H1 (cell line): ENCODE measurements around the gene KRTAP10-5. TPM values are rescaled to one million over a fixed set of nuclear protein-coding genes. Genes with fewer than 3 reads are reported as not detected.

Source experiments
- BRCA1 ChIP-seq: IDR thresholded peaks from 2 replicates; pipeline ENCODE4 v1.6.1; 2012; ENCODE audit warnings: low read depth, low read length, improper control_type of control experiment
- CBX8 ChIP-seq: fragments of 300-800, 300-1000 bp; sonication (generic); IDR thresholded peaks from 2 replicates; pipeline ENCODE4 v1.7.1; 2016; ENCODE audit warnings: low read depth, low read length, borderline replicate concordance
- CTBP2 ChIP-seq: IDR thresholded peaks from 2 replicates; pipeline ENCODE4 v1.7.0; 2011; ENCODE audit warnings: borderline replicate concordance, mild to moderate bottlenecking, moderate library complexity, mixed read lengths, low read length; ENCODE audit not compliant: insufficient read depth, insufficient read length
- GABPA ChIP-seq: IDR thresholded peaks from 2 replicates; pipeline ENCODE4 v1.6.1; 2011; ENCODE audit warnings: mild to moderate bottlenecking, low read length, moderate library complexity, borderline replicate concordance; ENCODE audit not compliant: insufficient read depth
- NRF1 ChIP-seq: IDR thresholded peaks from 2 replicates; pipeline ENCODE4 v1.6.1; 2011; ENCODE audit warnings: mild to moderate bottlenecking, low read depth, low read length, improper control_type of control experiment
- SP4 ChIP-seq: IDR thresholded peaks from 2 replicates; pipeline ENCODE4 v1.6.1; 2012; ENCODE audit warnings: low read length, inconsistent platforms
- polyA plus RNA-seq, 7 experiments: library from polyadenylated mRNA; depleted of rRNA in 3 of 7; stranded (reverse) in 5 of 7; unstranded in 2 of 7; fragments of >200 nt in 5 of 7; fragments of 200-250 nt in 2 of 7; gene quantifications; 1 replicate in 5 of 7; 2 replicates in 1 of 7; 4 replicates in 1 of 7; pipeline versions ENCODE4 v1.2.1 to v1.2.3, GENCODE V29; 2011 to 2013; ENCODE audit warnings: missing spikeins in 2 of 7, mixed read lengths in 2 of 7
- total RNA-seq: library from RNA; stranded (reverse); fragmentation: NEBNext Ultra II Directional; extraction: Animal tissue kit (Norgen Biotek cat#: 25700); gene quantifications from 2 replicates; pipeline ENCODE4 v1.2.1, GENCODE V29; 2021
- TF ChIP-seq, protein P1 (sequence below): IDR thresholded peaks from 2 replicates; pipeline ENCODE4 v1.6.1; 2011; ENCODE audit warnings: low read length, improper control_type of control experiment

KRTAP10-5 gene
- total and polyA plus RNA-seq, 2 of the 8 experiments (the other 6 are each of a cell fraction or from before 2014, with no cell fraction given) = 0.09 TPM; not detected in 1

GRCh38 chr21:44572959-44573583 lies 7.3 kb downstream of the KRTAP10-5 start (continued):
- TF ChIP-seq, protein P1, sequence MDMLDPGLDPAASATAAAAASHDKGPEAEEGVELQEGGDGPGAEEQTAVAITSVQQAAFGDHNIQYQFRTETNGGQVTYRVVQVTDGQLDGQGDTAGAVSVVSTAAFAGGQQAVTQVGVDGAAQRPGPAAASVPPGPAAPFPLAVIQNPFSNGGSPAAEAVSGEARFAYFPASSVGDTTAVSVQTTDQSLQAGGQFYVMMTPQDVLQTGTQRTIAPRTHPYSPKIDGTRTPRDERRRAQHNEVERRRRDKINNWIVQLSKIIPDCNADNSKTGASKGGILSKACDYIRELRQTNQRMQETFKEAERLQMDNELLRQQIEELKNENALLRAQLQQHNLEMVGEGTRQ = no peak
- TF ChIP-seq SP4 (no peak), CTBP2 (no peak), NRF1 (no peak), GABPA (no peak), CBX8 (no peak), BRCA1 (no peak)
